GM23248 (cell line): ENCODE results near the gene DPCD.

Experiments
- EZH2 ChIP-seq: fragments of 200-600 bp; sonication (generic); IDR thresholded peaks from 2 replicates; pipeline ENCODE4 v1.6.1; 2018; ENCODE audit warnings: antibody characterized with exemption, mild to moderate bottlenecking; ENCODE audit not compliant: insufficient read depth, poor library complexity, severe bottlenecking
- EZH2phosphoT487 ChIP-seq: fragments of 200-600 bp; sonication (generic); IDR thresholded peaks from 2 replicates; pipeline ENCODE4 v1.6.1; 2018; ENCODE audit warnings: antibody characterized with exemption, moderate library complexity, mild to moderate bottlenecking, low read depth; ENCODE audit not compliant: insufficient read depth

GRCh38 chr10:101588879-101589278 is 758 bp downstream of the DPCD start:
- TF ChIP-seq EZH2 (no peak), EZH2phosphoT487 (no peak)
